Fibroblast of villous mesenchyme (primary cell): ENCODE measurements around the gene GLIS1. TPM values are rescaled to one million over a fixed set of nuclear protein-coding genes. Genes with fewer than 3 reads are reported as not detected.

Source experiments
- DNase-seq: peaks from one replicate; pipeline ENCODE4 v3.0.0-alpha.2; 2010; ENCODE audit warnings: low read depth
- H3K4me3 ChIP-seq: 2 replicates; pipeline ENCODE4 v1.5.1; 2011; ENCODE audit warnings: low read depth, mild to moderate bottlenecking, low read length
- total RNA-seq: library from RNA; depleted of rRNA; stranded (reverse); fragments of >200 nt; gene quantifications from 2 replicates; pipeline ENCODE4 v1.2.3, GENCODE V29; 2012
- TF ChIP-seq, protein P1 (sequence below): IDR thresholded peaks from 2 replicates; pipeline ENCODE4 v1.5.1; 2012; ENCODE audit warnings: low read depth, mild to moderate bottlenecking, low read length; ENCODE audit not compliant: insufficient read depth

The GLIS1 gene
- total RNA-seq, 1 donor: 0.43 TPM

DNA sequence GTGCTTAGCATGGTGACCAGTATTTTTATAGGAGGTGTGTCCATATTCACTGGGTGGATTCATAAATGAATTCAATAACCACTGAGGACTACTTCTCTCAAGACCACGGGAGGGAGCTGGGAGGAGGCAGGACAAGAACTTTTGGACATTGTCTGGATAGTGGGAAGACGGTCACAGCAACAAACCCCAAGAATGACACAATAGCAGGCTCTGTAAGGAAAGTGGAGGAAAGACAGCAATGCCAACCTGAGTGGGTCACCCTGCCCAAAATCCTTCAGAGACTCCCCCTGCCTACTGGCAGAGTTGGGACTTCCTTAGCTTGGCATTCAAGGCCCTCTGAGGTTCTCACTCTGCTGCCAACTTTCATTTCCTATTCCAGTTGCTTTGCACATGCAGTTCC lies 42.0 kb downstream of the GLIS1 start:
- TF ChIP-seq, protein P1, sequence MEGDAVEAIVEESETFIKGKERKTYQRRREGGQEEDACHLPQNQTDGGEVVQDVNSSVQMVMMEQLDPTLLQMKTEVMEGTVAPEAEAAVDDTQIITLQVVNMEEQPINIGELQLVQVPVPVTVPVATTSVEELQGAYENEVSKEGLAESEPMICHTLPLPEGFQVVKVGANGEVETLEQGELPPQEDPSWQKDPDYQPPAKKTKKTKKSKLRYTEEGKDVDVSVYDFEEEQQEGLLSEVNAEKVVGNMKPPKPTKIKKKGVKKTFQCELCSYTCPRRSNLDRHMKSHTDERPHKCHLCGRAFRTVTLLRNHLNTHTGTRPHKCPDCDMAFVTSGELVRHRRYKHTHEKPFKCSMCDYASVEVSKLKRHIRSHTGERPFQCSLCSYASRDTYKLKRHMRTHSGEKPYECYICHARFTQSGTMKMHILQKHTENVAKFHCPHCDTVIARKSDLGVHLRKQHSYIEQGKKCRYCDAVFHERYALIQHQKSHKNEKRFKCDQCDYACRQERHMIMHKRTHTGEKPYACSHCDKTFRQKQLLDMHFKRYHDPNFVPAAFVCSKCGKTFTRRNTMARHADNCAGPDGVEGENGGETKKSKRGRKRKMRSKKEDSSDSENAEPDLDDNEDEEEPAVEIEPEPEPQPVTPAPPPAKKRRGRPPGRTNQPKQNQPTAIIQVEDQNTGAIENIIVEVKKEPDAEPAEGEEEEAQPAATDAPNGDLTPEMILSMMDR: no peak
- H3K4me3 ChIP-seq: no peak overlapping the region
- DNase-seq: no peak

DNA sequence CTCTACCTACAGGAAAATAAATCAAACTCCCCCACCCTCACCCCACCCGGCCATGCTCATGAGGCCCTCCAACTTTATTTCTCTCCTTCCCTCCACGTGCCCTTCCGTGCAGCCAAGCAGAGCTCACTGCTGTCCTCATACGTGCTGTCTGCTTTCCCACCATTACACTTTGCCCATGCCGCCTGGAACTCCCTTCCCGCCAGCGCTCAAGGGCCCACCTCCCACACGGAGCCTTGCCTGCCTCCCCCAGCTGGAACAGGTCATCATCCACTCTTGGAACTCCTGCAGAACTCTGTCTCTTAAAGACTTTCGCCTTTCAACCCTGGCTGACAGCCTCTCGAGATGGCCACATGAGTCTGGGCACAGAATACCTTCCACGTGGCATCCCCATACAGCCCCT lies 42.4 kb downstream of the GLIS1 start:
- H3K4me3 ChIP-seq: no peak overlapping the region
- TF ChIP-seq, protein P1: no peak
- no peak for DNase-seq

DNA sequence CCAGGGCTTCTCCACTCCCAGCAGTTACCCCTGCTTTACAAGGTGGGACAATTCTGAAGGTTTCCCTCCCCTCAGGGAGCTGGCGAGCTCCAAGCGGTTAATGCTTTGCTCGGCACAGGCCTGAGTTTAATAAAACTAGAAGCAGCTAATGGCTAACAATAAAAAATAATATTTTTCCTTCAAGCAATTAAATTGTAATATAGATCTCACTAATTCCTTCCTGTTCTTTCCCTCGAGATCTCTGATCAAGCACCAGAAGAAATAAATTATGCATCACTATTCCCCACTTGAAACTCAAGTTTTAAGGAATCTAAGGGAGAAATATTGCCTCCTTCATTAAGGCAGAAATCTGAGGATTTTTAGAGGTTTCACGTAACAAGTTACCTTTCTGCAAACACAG lies 42.9 kb downstream of the GLIS1 start:
- TF ChIP-seq, protein P1: no peak
- no peak for DNase-seq
- no peak overlapping the region for H3K4me3 ChIP-seq

DNA sequence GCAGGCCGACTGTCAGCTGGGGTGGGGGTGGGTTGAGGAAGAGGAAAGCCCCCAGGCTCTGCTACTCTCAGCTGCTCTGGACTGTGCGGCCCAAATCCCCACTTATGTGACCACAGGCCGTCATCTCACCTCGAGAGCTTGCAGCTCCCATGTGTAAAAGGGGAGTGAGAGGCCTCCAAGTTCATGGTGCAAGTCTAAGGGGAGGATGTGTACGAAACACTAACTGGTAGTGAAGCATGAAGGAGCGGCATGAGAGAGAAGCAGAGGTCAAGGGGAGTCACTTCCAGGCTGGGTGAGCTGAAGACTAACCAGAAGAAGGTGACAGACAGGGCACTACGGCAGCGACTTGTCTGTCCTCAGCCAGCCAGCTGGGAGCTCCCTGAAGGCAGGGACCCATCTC lies 43.8 kb downstream of the GLIS1 start:
- TF ChIP-seq, protein P1: no peak
- DNase-seq: no peak
- H3K4me3 ChIP-seq: no peak overlapping the region

DNA sequence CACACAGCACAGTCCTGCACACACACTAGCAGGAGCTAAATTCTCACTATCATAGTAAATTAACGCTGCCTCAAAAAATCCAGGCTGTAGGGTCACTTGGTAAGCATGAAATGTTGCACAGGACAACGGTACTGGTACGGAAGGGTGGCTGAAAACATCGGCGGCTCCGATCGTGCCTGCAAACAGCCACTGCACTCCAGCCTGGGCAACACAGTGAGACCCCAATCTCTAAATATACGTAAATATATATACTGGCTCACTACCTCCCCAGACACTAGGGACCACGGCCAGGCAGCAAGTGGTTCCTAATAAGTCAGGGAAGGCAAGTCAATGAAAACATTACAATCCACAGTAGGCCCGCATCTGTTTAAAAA lies 44.3 kb downstream of the GLIS1 start:
- TF ChIP-seq, protein P1: no peak
- DNase-seq: no peak
- no peak overlapping the region for H3K4me3 ChIP-seq

DNA sequence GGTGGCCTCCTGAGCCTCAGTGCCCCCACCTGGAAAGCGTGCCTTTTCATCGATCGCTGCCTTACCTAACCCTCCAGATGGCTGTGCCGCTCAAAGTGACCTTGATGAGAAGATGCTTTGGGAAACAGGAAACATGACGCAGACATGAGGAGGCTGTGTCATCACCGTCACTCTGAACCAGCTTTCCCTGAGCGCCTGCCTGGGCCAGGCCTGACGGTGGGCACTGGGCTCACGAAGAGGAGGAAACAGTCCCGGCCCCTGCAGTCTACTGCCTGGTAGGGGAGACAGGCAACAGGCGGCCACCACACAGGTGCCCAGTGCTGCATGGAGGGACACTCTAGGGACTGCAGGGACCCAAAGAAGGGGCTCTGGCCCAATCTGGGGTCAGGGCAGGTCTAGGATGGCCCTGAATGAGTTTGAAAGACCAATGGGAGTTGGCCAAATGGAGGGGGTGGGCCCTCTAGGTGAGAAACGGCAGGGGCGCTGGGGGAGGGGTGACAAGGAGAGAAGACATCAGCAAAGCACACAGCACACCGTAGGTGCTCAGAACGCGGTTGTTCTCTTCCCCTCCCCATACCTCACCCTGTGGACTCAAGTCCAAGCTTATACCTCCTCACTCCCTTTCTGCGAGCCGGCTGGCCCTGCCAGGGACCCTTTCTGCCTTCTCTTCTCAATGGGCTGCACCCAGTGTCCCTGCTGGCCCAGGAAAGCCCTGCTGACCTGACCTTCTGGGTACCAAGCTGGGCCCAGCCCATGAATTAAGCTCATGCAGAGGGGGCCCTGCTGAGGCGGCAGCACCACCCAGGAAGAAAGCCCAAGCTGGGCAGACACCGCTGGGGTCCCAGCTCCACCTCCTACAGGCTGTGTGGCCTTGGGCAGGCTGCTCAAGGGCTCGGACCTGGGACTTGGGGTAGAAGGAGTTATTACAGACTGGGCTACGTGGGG lies 44.9 kb downstream of the GLIS1 start:
- no peak overlapping the region for H3K4me3 ChIP-seq
- DNase-seq: no peak
- TF ChIP-seq, protein P1: no peak
